ENCODE results near the gene SYNE2. TPM values are rescaled to one million over a fixed set of nuclear protein-coding genes. Genes with fewer than 3 reads are reported as not detected.

SYNE2 gene
- total and polyA plus RNA-seq, 2 of the 8 experiments (the other 6 are each of a cell fraction or from before 2014, with no cell fraction given): 32.6 to 46.1 TPM

DNA sequence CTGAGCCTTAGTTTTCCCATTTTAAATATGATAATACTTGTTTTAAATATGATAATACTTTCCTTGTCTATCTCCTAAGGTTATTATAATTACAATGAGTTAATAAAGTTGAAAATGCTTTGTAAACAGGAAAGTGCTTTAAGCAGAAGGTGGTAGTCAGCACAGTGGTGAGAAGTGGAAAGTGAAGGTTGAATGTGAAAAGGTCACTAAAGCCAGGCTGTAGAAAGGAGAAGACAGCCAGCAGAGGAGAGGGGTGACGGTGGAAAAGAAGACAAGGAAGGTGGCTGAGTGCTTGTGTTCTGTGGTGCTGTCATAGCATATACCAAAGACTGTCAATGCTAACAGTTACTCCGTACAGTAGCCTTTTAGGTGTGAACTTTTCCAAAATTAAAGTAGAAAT is 323.5 kb downstream of the SYNE2 start (continued):
- no peak for TF ChIP-seq RNF2 (IDR thresholded peaks at IDR 0.05; ENCODE audit: borderline replicate concordance, low read depth, low read length, missing control alignments, poor library complexity, severe bottlenecking)

Measured in H1 (cell line).